ENCODE results near the gene KRTCAP3. TPM values are rescaled to one million over a fixed set of nuclear protein-coding genes. Genes with fewer than 3 reads are reported as not detected.

The KRTCAP3 gene
- total and polyA plus RNA-seq, 2 donors (not counting 3 experiments of a cell fraction or from before 2014, with no cell fraction given): 2.1 to 4.0 TPM

- no peak for TF ChIP-seq POLR2AphosphoS5 (IDR thresholded peaks at IDR 0.05; ENCODE audit: insufficient read depth, low read depth, low read length)
- TF ChIP-seq MAX (IDR thresholded peaks at IDR 0.05; ENCODE audit: insufficient read depth, insufficient read length): no peak
- no peak for TF ChIP-seq FOS (IDR thresholded peaks at IDR 0.05; ENCODE audit: borderline replicate concordance, insufficient read depth, low read length)
- TF ChIP-seq GATA2 (IDR thresholded peaks at IDR 0.05; ENCODE audit: insufficient read depth, insufficient read length, low read depth, low read length): no peak
- no peak for TF ChIP-seq MYC (IDR thresholded peaks at IDR 0.05; ENCODE audit: low read depth, low read length)
- Histone ChIP-seq H3K36me3 (ENCODE audit: control insufficient read depth in 2 of 2, extremely low read depth in 1 of 2, insufficient read depth in 2 of 2, low read length in 2 of 2) (peaks cover 2 to 4% of the 10 kb centered on the region in 2 experiments), H3K9me1 (replicated peaks; ENCODE audit: control insufficient read depth, extremely low read depth, insufficient read depth, low read length) (no peaks in the 10 kb centered on the region), H3K4me3 (replicated peaks in 1 of 3; ENCODE audit: insufficient read depth in 1 of 3, low read depth in 1 of 3, low read length in 3 of 3) (no peak overlapping the region), H3K4me2 (ENCODE audit: insufficient read depth, low read length) (no peak overlapping the region), H2AFZ (ENCODE audit: low read depth, low read length) (no peak overlapping the region), H3K4me1 (ENCODE audit: control insufficient read depth, extremely low read depth, insufficient read depth, low read length) (no peaks in the 10 kb centered on the region), H3K27ac (ENCODE audit: insufficient read depth, low read depth, low read length) (no peak overlapping the region), H3K9me3 (replicated peaks; ENCODE audit: control insufficient read depth, insufficient read depth, low read length) (no peaks in the 10 kb centered on the region), H3K79me2 (ENCODE audit: control insufficient read depth, insufficient read depth, low read length) (peaks cover 93% of the 10 kb centered on the region), H4K20me1 (replicated peaks; ENCODE audit: control insufficient read depth, extremely low read depth, insufficient read depth, low read length) (peaks cover 2% of the 10 kb centered on the region), H3K27me3 (ENCODE audit: control insufficient read depth in 2 of 2, insufficient read depth in 2 of 2, low read length in 2 of 2) (no peaks in the 10 kb centered on the region), H3K9ac (replicated peaks; ENCODE audit: extremely low read depth, insufficient read depth, low read length) (no peak overlapping the region)
- CTCF ChIA-PET: no interaction called here
- dilution Hi-C loops (cut with MboI; ENCODE audit: extremely low pct_ligation_motif_present, low sequenced_read_pairs): no loop called here
- FAIRE-seq: no peak
- no TSS peak for BruUV-seq (replicated peaks)
- POLR2A ChIA-PET: no interaction called here
- DNase-seq (ENCODE audit: low read depth, low spot score): no peak
- intact Hi-C loops (cut with micrococcal nuclease): no loop called here
These were observed 49.0 kb upstream of the KRTCAP3 start for GRCh38 chr2:27393225-27393624.

GRCh38 chr2:27398962-27399361, 43.2 kb upstream of the KRTCAP3 start:
- Histone ChIP-seq H4K20me1 (replicated peaks; ENCODE audit: control insufficient read depth, extremely low read depth, insufficient read depth, low read length) (peaks cover 8% of the 10 kb centered on the region), H3K27ac (ENCODE audit: insufficient read depth, low read depth, low read length) (no peak overlapping the region), H2AFZ (ENCODE audit: low read depth, low read length) (no peak overlapping the region), H3K4me2 (ENCODE audit: insufficient read depth, low read length) (no peak overlapping the region), H3K36me3 (ENCODE audit: control insufficient read depth in 2 of 2, extremely low read depth in 1 of 2, insufficient read depth in 2 of 2, low read length in 2 of 2) (peaks cover 0 to 4% of the 10 kb centered on the region in 2 experiments), H3K9me3 (replicated peaks; ENCODE audit: control insufficient read depth, insufficient read depth, low read length) (no peaks in the 10 kb centered on the region), H3K4me1 (ENCODE audit: control insufficient read depth, extremely low read depth, insufficient read depth, low read length) (no peaks in the 10 kb centered on the region), H3K27me3 (ENCODE audit: control insufficient read depth in 2 of 2, insufficient read depth in 2 of 2, low read length in 2 of 2) (no peaks in the 10 kb centered on the region), H3K4me3 (replicated peaks in 1 of 3; ENCODE audit: insufficient read depth in 1 of 3, low read depth in 1 of 3, low read length in 3 of 3) (no peak overlapping the region), H3K9ac (replicated peaks; ENCODE audit: extremely low read depth, insufficient read depth, low read length) (no peak overlapping the region), H3K79me2 (ENCODE audit: control insufficient read depth, insufficient read depth, low read length) (peaks cover 97% of the 10 kb centered on the region), H3K9me1 (replicated peaks; ENCODE audit: control insufficient read depth, extremely low read depth, insufficient read depth, low read length) (no peaks in the 10 kb centered on the region)
- BruUV-seq (replicated peaks): no TSS peak
- dilution Hi-C loops (cut with MboI; ENCODE audit: extremely low pct_ligation_motif_present, low sequenced_read_pairs) (no loop called here), intact Hi-C loops (cut with micrococcal nuclease) (no loop called here)
- no peak for FAIRE-seq
- POLR2A ChIA-PET: no interaction called here
- DNase-seq (ENCODE audit: low read depth, low spot score): no peak
- no peak for TF ChIP-seq GATA2 (IDR thresholded peaks at IDR 0.05; ENCODE audit: insufficient read depth, insufficient read length, low read depth, low read length)
- no peak for TF ChIP-seq JUN (IDR thresholded peaks at IDR 0.05; ENCODE audit: borderline replicate concordance, insufficient read depth, insufficient read length, low read depth)
- TF ChIP-seq MYC (IDR thresholded peaks at IDR 0.05; ENCODE audit: low read depth, low read length): no peak
- TF ChIP-seq MAX (IDR thresholded peaks at IDR 0.05; ENCODE audit: insufficient read depth, insufficient read length): no peak
- TF ChIP-seq FOS (IDR thresholded peaks at IDR 0.05; ENCODE audit: borderline replicate concordance, insufficient read depth, low read length): no peak
- no peak for TF ChIP-seq POLR2AphosphoS5 (IDR thresholded peaks at IDR 0.05; ENCODE audit: insufficient read depth, low read depth, low read length)
- TF ChIP-seq CTCF (IDR thresholded peaks at IDR 0.05; ENCODE audit: extremely low read depth in 1 of 2, insufficient read depth in 1 of 2, low read depth in 1 of 2, low read length in 2 of 2): no peak
- TF ChIP-seq EZH2 (IDR thresholded peaks at IDR 0.05; ENCODE audit: borderline replicate concordance, low read depth, low read length, severe bottlenecking): no peak
- TF ChIP-seq POLR2A (IDR thresholded peaks at IDR 0.05; ENCODE audit: low read depth, low read length): no peak
- CTCF ChIA-PET: interaction anchor here (1.5 kb wide), 1 partner anchor 9 kb away, joined by 4 read pairs; no protein-coding TSS in a partner anchor
